ENCODE results near the gene LARGE2.

The LARGE2 gene

DNA sequence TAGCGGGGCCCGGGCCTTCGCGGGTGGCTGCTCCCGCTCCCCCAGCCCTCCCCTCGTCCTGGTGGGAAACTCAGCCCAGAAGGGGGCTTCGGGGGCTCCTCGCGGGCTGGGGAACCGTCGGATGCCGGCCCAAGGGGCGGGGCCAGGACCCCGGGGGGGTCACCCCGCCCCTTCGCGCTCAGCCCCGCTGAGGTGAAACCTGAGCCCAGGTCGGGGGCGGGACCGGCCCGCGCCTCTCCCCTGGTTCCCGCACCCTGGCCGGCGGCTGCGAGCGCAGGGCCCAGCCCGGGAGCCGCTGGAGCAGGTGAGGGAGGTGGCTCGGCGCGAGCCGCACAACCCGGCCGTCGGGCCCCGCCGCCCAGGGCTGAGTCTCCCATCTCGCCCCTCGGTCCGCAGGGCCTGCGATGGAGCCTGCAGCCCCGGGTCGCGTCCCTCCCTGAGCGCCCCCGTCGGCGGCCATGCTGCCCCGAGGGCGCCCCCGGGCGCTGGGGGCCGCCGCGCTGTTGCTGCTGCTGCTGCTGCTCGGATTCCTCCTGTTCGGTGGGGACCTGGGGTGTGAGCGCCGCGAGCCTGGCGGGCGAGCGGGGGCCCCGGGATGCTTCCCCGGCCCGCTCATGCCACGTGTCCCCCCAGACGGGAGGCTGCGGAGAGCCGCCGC is at the start of gene LARGE2:
TSS of gene LARGE2 (plus strand) at position 232 of the 658 bp plus-strand sequence. CDS start at position 459, 227 bp downstream.
- peak within 1 kb of the TSS in 1 of 2 donors; percentile 71 for H3K27ac Mint-ChIP-seq
- H3K4me3 Mint-ChIP-seq: peak within 1 kb of the TSS; percentile 83 to 87
- H3K27me3 Mint-ChIP-seq: peaks cover 27% of the 10 kb centered on the region
- peaks cover 50% of the 10 kb centered on the region for H3K4me1 Mint-ChIP-seq
- DNase-seq: no peak
- no peaks in the 10 kb centered on the region for H3K9me3 Mint-ChIP-seq
- peak; percentile 0 for ATAC-seq

DNA sequence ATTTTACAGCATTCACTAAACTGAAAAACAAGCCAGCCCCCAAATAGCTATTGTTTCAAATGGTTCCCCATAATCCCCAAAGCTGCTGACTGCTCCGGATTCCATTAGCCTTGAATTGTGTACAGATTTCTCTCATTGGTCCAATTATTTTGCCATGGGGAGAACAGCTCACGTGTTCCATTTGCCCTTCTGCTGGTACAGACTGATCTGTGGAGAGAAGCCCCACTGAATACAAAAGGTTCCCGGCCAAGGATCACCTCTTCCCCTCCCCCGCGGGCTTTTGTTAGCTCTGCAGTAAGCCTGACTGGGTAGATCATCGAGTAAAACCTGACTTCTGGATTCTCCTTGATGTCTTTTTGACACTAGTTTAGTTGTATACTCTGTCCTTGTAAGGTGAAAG is 46.1 kb upstream of the LARGE2 start:
- H3K4me1 Mint-ChIP-seq: no peaks in the 10 kb centered on the region
- H3K27me3 Mint-ChIP-seq: no peaks in the 10 kb centered on the region
- DNase-seq: no peak
- no peak overlapping the region for H3K27ac Mint-ChIP-seq
- ATAC-seq: no peak
- H3K4me3 Mint-ChIP-seq: no peak overlapping the region
- H3K9me3 Mint-ChIP-seq: no peaks in the 10 kb centered on the region

- Mint-ChIP-seq H3K4me3 (no peak overlapping the region), H3K9me3 (no peaks in the 10 kb centered on the region), H3K27me3 (no peaks in the 10 kb centered on the region), H3K27ac (no peak overlapping the region), H3K4me1 (no peaks in the 10 kb centered on the region)
- ATAC-seq (no peak), DNase-seq (no peak)
These were observed 45.2 kb upstream of the LARGE2 start for GRCh38 chr11:45877221-45877620.

GRCh38 chr11:45877845-45878244 is 44.6 kb upstream of the LARGE2 start:
- no peaks in the 10 kb centered on the region for H3K4me1 Mint-ChIP-seq
- H3K4me3 Mint-ChIP-seq: no peak overlapping the region
- H3K27me3 Mint-ChIP-seq: no peaks in the 10 kb centered on the region
- H3K9me3 Mint-ChIP-seq: no peaks in the 10 kb centered on the region
- no peak overlapping the region for H3K27ac Mint-ChIP-seq
- DNase-seq (no peak), ATAC-seq (no peak)

DNA sequence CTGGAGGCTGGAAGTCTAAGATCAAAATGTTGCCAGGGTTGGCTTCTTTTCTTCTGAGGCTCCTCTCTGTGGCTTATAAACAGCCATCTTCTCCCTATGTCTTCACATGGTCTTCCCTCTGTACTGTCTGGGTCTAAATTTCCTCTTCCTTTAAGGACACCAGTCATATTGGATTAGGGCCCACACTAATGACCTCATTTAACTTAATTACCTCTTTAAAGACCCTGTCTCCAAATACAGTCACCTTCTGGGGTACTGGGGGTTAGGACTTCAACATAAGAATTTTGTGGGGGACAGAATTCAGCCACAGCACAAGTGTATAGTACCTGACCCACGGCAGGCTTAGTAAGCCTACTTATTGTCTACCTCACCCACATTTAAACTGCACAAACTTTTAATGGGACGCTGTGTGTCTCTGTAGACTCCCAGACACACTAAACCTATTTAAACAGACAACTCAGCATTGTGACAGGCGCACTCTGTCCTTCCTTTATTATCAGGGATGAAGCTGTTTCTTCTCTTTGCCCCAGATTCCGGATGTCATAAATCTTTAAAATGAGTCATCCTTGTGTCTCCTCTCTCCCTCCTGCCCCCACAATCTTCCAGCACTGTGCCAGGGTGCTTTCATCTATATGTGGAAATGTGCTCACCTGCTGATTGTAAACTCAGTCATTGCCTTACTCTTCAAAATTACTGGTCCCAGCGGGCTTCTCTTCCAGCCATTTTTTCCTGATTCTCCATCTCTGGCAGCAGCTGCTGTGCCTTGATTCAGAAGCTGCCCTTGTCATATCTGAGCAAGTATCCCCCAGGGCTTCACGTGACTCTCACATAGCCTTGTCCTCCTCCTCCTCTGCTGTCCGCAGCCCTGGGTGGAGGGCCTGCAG is 42.4 kb upstream of the LARGE2 start:
- Mint-ChIP-seq H3K9me3 (no peaks in the 10 kb centered on the region), H3K4me3 (no peak overlapping the region), H3K4me1 (peaks cover 8% of the 10 kb centered on the region), H3K27ac (no peak overlapping the region), H3K27me3 (peaks cover 14% of the 10 kb centered on the region)
- ATAC-seq: no peak
- no peak for DNase-seq

GRCh38 chr11:45880772-45881570 is 41.5 kb upstream of the LARGE2 start:
- H3K4me3 Mint-ChIP-seq: no peak overlapping the region
- H3K27me3 Mint-ChIP-seq: peaks cover 18% of the 10 kb centered on the region
- no peaks in the 10 kb centered on the region for H3K9me3 Mint-ChIP-seq
- DNase-seq (no peak), ATAC-seq (no peak)
- H3K4me1 Mint-ChIP-seq: peaks cover 12% of the 10 kb centered on the region
- H3K27ac Mint-ChIP-seq: no peak overlapping the region

DNA sequence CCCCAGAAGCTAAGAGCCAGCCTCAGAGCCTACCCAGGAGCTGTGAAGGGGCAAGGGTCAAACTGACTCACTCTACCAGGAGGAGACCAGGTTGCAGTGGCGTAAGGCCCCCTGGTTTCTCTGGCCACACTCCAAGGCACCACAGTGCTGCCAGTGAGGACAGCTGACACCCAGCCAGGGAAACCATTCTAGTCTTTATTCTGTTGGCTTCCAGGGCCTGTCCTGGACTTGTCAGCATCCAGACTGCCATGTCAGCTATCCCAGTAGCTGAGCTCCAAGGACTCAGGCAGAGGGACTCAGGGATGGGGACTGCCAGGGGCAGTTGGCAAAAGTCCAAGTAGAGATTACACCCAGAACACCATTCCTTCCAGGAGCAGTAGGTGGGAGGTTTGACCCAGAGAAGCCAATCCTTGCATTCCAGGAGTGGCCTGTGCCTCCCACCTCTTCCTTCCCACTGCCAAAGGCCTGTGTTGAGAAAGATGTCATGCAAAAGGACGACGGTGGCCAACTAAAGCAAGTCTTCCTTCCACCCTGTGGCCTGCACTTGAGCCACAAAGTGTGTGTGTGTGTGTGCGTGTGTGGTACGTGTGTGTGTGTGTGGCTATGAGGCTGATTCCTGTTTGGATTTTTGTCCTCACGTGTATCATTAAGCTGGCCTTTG is 40.6 kb upstream of the LARGE2 start:
- ATAC-seq (no peak), DNase-seq (no peak)
- peaks cover 12% of the 10 kb centered on the region for H3K4me1 Mint-ChIP-seq
- peaks cover 27% of the 10 kb centered on the region for H3K27me3 Mint-ChIP-seq
- no peak overlapping the region for H3K27ac Mint-ChIP-seq
- H3K9me3 Mint-ChIP-seq: no peaks in the 10 kb centered on the region
- H3K4me3 Mint-ChIP-seq: no peak overlapping the region

DNA sequence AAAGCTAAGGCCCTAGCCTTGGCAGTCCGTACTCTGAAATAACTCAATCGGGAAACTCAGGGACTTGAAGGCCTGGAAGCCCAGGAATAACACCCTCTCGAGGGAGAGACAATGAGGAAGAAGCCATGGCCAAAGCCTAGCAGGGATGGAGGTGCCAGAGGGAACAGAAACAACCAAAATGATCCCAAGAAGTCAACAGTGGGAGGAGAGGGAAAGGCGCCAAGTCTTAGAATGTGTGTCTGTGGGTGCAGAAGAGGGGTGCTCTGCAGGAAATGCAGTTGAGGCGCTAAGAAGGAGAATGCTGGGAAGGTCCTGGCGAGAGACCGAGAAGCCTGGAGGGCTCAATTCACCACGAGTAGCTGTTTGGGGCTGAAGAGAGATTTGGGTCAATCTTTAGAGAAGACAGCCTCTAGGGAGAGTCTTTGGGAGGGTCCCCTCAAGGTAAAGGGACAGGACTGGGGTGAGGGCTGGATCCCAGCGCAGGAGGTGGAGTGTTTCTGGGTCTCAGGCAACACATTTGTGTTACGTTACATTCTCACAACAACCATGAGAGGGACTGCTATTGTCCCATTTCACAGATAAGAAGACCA is 37.8 kb upstream of the LARGE2 start:
- Mint-ChIP-seq H3K27me3 (peaks cover 34% of the 10 kb centered on the region), H3K27ac (no peak overlapping the region), H3K9me3 (no peaks in the 10 kb centered on the region), H3K4me3 (peak overlapping the region; percentile 75 to 78), H3K4me1 (peaks cover 12% of the 10 kb centered on the region)
- DNase-seq: no peak
- no peak for ATAC-seq

DNA sequence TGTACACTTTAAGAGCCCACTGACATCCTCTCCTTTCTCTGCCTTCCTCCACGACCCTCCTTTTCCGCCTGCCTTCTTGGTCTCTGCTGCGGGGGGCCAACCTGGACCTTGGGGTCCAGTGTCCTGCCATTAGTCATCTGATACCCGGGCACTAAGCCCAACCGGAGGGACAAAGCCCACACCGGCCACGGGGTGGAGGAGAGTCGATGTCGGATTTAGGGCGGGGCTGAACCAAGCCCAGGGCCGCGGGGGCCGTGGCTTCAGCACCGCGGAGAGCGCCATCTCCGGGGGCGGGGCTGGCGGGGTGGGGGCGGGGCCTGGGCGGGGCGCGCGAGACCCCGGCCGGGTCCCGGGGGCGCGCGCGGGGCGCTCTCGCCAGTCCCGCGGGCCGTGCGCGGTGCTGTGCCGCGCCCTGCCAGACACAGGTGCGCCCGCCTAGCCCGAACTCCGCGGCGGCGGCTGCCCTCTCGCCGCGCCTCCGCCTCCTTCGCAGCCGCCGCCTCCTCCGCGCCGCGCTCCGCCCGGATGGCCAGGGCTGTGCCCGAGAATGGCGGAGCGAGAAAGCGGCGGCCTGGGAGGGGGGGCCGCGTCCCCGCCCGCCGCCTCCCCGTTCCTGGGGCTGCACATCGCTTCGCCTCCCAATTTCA is 37.1 kb upstream of the LARGE2 start, which contains the start of gene MAPK8IP1:
TSS of gene MAPK8IP1 (plus strand) at position 378 of the 647 bp plus-strand sequence. CDS start at position 548, 170 bp downstream.
- H3K4me1 Mint-ChIP-seq: peaks cover 12% of the 10 kb centered on the region
- peak; percentile 42 to 57 for DNase-seq
- H3K4me3 Mint-ChIP-seq: peak within 1 kb of the TSS; percentile 75 to 78
- H3K27me3 Mint-ChIP-seq: peaks cover 34% of the 10 kb centered on the region
- H3K9me3 Mint-ChIP-seq: no peaks in the 10 kb centered on the region
- H3K27ac Mint-ChIP-seq: no peak within 1 kb of the TSS
- ATAC-seq: peak; percentile 77

DNA sequence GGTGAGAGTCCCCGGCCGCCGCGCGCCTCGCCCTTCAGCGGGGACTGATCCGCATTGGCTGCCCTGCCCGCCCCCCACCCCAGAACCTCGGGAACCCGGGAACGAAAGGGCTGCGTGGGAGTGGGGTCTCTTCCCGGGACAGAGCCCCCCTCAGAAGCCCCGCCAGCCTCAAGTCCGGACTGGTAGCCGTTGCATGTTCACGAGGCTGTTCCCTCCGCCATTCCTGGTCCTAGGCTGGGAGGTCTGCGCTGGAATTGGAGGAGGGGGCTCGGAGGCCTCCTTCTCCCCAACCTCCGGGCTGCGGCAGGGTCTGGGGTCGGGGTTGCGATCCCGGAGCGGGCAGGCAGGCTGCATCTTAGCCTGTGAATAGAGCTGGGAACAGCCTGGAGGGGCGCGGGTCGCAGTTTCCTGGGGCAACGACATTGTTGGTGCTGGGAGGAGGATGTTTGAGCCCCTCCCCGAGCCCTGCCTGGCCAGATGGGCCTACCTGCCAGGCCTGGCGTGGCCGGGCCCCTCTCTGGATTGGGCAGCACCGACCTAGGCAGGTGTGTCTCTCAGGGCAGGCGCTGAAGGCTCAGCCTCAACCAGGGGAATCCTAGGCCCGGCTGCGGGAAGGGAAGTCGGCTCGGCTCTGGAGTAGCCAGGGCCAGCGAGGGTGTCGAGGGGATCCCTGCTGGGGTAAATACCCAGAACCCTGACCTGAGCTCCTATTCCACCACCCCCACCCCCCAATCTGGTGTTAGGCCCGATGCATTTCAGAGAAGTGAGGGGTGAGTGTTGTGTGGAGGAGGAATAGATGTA is 36.3 kb upstream of the LARGE2 start:
- Mint-ChIP-seq H3K4me1 (peaks cover 12% of the 10 kb centered on the region), H3K27ac (no peak overlapping the region), H3K4me3 (peak overlapping the region; percentile 10 to 12), H3K9me3 (no peaks in the 10 kb centered on the region), H3K27me3 (peaks cover 34% of the 10 kb centered on the region)
- no peak for ATAC-seq
- DNase-seq: no peak

GRCh38 chr11:45886816-45887520 is 35.5 kb upstream of the LARGE2 start:
- DNase-seq (no peak), ATAC-seq (no peak)
- no peaks in the 10 kb centered on the region for H3K9me3 Mint-ChIP-seq
- H3K4me1 Mint-ChIP-seq: peaks cover 12% of the 10 kb centered on the region
- H3K27me3 Mint-ChIP-seq: peaks cover 35% of the 10 kb centered on the region
- H3K4me3 Mint-ChIP-seq: no peak overlapping the region
- H3K27ac Mint-ChIP-seq: no peak overlapping the region

DNA sequence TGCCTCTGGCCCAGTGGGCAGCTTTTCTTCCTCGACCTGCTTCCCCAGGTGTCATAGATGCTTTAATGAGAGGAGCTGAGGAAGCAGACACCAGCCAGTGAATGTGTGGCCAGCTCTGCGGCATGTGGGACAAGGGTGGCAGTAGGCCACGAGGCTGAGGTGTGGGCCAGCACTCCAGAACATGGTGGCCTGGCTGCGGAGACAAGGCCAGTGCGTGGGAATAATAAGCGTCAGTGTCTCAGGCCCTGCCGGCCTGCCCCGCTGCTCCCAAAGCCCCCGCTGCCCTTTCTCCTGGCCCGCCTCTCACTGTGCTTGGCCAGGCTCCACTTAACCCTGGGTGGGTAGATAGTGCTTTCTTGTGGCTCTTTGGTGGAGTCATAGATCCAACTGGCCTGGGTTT is 34.9 kb upstream of the LARGE2 start:
- ATAC-seq: no peak
- Mint-ChIP-seq H3K27ac (no peak overlapping the region), H3K9me3 (no peaks in the 10 kb centered on the region), H3K4me1 (peaks cover 12% of the 10 kb centered on the region), H3K4me3 (no peak overlapping the region), H3K27me3 (peaks cover 41% of the 10 kb centered on the region)
- no peak for DNase-seq

DNA sequence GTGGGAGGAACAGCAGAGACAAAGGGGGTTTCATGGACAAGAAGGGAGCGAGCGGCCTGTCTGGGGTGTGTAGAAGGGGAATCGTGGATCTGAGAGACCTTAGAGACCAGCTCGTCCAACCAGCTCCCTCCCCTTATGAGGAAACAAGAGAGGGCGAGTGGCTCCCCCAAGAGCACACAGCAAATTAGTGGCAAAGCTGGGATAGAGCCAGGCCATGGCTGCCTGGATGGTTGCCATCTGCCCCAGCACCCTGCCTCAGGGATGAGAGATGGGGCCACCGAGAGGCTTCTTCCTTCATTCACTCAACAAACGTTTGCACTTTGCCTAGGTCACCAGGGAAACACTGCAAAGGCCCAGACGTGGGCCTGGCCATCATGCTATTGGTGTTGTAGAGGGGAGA is 32.9 kb upstream of the LARGE2 start:
- Mint-ChIP-seq H3K27ac (peak overlapping the region in 1 of 2 donors; percentile 66), H3K9me3 (no peaks in the 10 kb centered on the region), H3K4me1 (peaks cover 8% of the 10 kb centered on the region), H3K27me3 (peaks cover 45% of the 10 kb centered on the region), H3K4me3 (no peak overlapping the region)
- no peak for ATAC-seq
- no peak for DNase-seq
